HUES6 (cell line): ENCODE measurements around the gene BHMT.
"Not testable (repeated sequence)": the region's sequence is repeated elsewhere in the genome, so short reads cannot be mapped to it uniquely, and the experiment has no call there.

ENCODE experiments used
- H3K27ac ChIP-seq: 2 replicates; pipeline ENCODE4 v1.7.0; 2013; ENCODE audit warnings: low read depth, mild to moderate bottlenecking, low read length, inconsistent platforms
- H3K27me3 ChIP-seq: 2 replicates; pipeline ENCODE4 v1.6.1; 2013; ENCODE audit warnings: low read length; ENCODE audit not compliant: control insufficient read depth, insufficient read depth
- H3K36me3 ChIP-seq: 2 replicates; pipeline ENCODE4 v1.6.1; 2013; ENCODE audit warnings: low read length; ENCODE audit not compliant: control insufficient read depth, insufficient read depth
- H3K4me1 ChIP-seq: 2 replicates; pipeline ENCODE4 v1.6.1; 2013; ENCODE audit warnings: low read length; ENCODE audit not compliant: control insufficient read depth, insufficient read depth
- H3K4me3 ChIP-seq: 2 replicates; pipeline ENCODE4 v1.5.1; 2013; ENCODE audit warnings: low read depth, low read length
- H3K9ac ChIP-seq: one replicate; pipeline ENCODE4 v1.6.1; 2013; ENCODE audit warnings: mild to moderate bottlenecking, low read length
- H3K9me3 ChIP-seq: 2 replicates; pipeline ENCODE4 v1.6.1; 2013; ENCODE audit warnings: low read depth, low read length; ENCODE audit not compliant: control insufficient read depth, insufficient read depth

The BHMT gene

GRCh38 chr5:79180449-79180848 lies 68.8 kb downstream of the BHMT start:
- H3K4me1 ChIP-seq: peaks cover 11% of the 10 kb centered on the region
- not testable (repeated sequence) for H3K9me3 ChIP-seq, H3K27ac ChIP-seq, H3K9ac ChIP-seq, H3K27me3 ChIP-seq, H3K36me3 ChIP-seq, H3K4me3 ChIP-seq

GRCh38 chr5:79181419-79182022 lies 69.9 kb downstream of the BHMT start:
- H3K36me3 ChIP-seq: no peaks in the 10 kb centered on the region
- H3K27me3 ChIP-seq: no peaks in the 10 kb centered on the region
- no peak overlapping the region for H3K9ac ChIP-seq
- no peak overlapping the region for H3K27ac ChIP-seq
- H3K4me3 ChIP-seq: no peak overlapping the region
- no peaks in the 10 kb centered on the region for H3K9me3 ChIP-seq
- peaks cover 11% of the 10 kb centered on the region; the same call in 1 of the 2 replicates for H3K4me1 ChIP-seq
